Esophagus squamous epithelium (tissue), 5 donors: ENCODE measurements around the gene EHD3. TPM values are rescaled to one million over a fixed set of nuclear protein-coding genes. Genes with fewer than 3 reads are reported as not detected.

Experiments
- DNase-seq: peaks from one replicate; lab custom pipeline; 2025; lab: John Stamatoyannopoulos, UW
- H3K27ac ChIP-seq, 4 donors: fragments of 200-600 bp; sonication (generic); one replicate each; pipeline ENCODE4 v1.5.1; 2016 to 2019; ENCODE audit warnings: mild to moderate bottlenecking in 1 of 4
- H3K27me3 ChIP-seq, 4 donors: fragments of 200-600 bp; sonication (generic); 1 replicate in 3 of 4; 2 replicates in 1 of 4; pipeline versions ENCODE4 v1.5.1 to v1.6.0; 2017 to 2021; ENCODE audit warnings: antibody characterized with exemption in 1 of 4
- H3K36me3 ChIP-seq, 3 donors: fragments of 200-600 bp; sonication (generic); one replicate each; pipeline ENCODE4 v1.5.1; 2016 to 2019
- H3K4me1 ChIP-seq, 3 donors: fragments of 200-600 bp; sonication (generic); one replicate each; pipeline ENCODE4 v1.5.1; 2017 to 2019
- H3K4me3 ChIP-seq, 4 donors: fragments of 200-600 bp; sonication (generic); 1 replicate in 3 of 4; 2 replicates in 1 of 4; pipeline ENCODE4 v1.5.1; 2016 to 2019; ENCODE audit warnings: mild to moderate bottlenecking in 2 of 4, moderate library complexity in 1 of 4
- H3K9me3 ChIP-seq, 3 donors: fragments of 200-600 bp; sonication (generic); one replicate each; pipeline ENCODE4 v1.5.1; 2016 to 2019
- POLR2A ChIP-seq, 4 donors: fragments of 450-650 bp; IDR thresholded peaks; one replicate each; pipeline ENCODE4 v1.6.1; 2017; ENCODE audit warnings: antibody characterized with exemption in 4 of 4, mild to moderate bottlenecking in 4 of 4, moderate library complexity in 3 of 4
- WGBS, 2 donors: methylation state at CpG; one replicate each; pipeline ENCODE4 v1.1.5; 2018; 5-methylcytosine and 5-hydroxymethylcytosine counted together
- intact Hi-C: fragments of 100-400 bp; cut with DNase I; formaldehyde crosslinking; loops from one replicate; pipeline ENCODE4 v1.15.0; 2022
- total RNA-seq, 4 donors: library from RNA; depleted of rRNA; stranded (reverse); fragments of >200 nt; gene quantifications; one replicate each; pipeline ENCODE4 v1.1.0, GENCODE V29; 2016
- TF ChIP-seq, protein P1 (sequence below), 6 experiments: fragments of 450-650 bp in 4 of 6; fragments of 200-600 bp in 2 of 6; sonication (generic) in 2 of 6; IDR thresholded peaks; one replicate each; pipeline ENCODE4 v1.5.1; 2016 to 2019; ENCODE audit warnings: antibody characterized with exemption in 6 of 6, mild to moderate bottlenecking in 4 of 6, moderate library complexity in 4 of 6
- donor health status: DM: yes; HTN: yes; CAD: no.

The EHD3 gene
- total RNA-seq, 4 donors from 2014 or later, result 22.6 to 54.5 (median 38.1) TPM

DNA sequence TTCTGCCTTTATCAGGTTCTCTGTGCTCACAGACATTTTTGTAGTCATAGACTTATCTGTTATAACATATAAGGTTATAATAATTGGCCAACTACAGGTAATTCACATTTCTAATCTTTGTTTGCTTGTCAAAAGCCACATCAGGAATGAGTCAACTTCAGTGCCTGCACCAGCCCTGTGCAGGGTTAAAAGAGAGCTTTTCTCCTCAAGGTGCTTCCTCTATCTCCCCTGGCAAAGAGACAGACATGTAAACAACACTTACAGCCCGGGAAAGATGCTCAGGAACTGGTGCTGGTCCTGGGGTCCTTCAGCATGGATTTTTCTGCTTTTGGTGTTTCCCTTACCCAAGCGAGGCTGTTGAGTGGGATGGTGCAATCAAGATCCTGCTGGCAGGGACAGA, 7.7 kb upstream of the EHD3 start:
- Histone ChIP-seq H3K4me1 (peaks cover 0 to 30% (median 15%) of the 10 kb centered on the region in 3 donors), H3K4me3 (no peak overlapping the region), H3K36me3 (no peaks in the 10 kb centered on the region), H3K27me3 (no peaks in the 10 kb centered on the region), H3K9me3 (no peaks in the 10 kb centered on the region), H3K27ac (peak overlapping the region in 2 of 4 donors; percentile 71 to 82)
- intact Hi-C loops, result no loop called here
- 20 to 39% methylated on average over 2 of the region's 2 CpGs for WGBS, 2 donors
- TF ChIP-seq, protein P1, sequence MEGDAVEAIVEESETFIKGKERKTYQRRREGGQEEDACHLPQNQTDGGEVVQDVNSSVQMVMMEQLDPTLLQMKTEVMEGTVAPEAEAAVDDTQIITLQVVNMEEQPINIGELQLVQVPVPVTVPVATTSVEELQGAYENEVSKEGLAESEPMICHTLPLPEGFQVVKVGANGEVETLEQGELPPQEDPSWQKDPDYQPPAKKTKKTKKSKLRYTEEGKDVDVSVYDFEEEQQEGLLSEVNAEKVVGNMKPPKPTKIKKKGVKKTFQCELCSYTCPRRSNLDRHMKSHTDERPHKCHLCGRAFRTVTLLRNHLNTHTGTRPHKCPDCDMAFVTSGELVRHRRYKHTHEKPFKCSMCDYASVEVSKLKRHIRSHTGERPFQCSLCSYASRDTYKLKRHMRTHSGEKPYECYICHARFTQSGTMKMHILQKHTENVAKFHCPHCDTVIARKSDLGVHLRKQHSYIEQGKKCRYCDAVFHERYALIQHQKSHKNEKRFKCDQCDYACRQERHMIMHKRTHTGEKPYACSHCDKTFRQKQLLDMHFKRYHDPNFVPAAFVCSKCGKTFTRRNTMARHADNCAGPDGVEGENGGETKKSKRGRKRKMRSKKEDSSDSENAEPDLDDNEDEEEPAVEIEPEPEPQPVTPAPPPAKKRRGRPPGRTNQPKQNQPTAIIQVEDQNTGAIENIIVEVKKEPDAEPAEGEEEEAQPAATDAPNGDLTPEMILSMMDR (IDR thresholded peaks at IDR 0.05), result no peak
- no peak for TF ChIP-seq POLR2A (IDR thresholded peaks at IDR 0.05)
- DNase-seq, result no peak

DNA sequence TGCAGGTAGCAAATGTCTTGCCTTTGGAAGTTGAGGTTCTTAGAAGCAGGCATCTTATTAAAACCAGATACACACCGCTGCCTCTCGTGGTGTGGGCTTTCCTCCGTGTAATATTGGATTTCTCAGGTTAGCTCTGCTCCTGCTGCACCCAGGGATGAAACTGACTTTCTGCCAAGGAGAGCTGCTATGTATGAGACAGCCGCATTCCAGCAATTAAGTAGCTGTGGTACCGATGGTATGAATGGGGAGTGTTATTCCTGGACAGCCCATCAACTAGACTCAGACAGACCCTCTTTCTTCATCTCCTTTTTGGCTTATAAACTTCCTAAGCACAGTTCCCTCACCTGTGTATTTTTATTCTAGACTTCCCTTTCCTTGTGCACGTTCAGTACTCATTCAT, 6.8 kb upstream of the EHD3 start:
- no peak for DNase-seq
- Histone ChIP-seq H3K36me3 (no peaks in the 10 kb centered on the region), H3K4me3 (no peak overlapping the region), H3K27me3 (no peaks in the 10 kb centered on the region), H3K27ac (peak overlapping the region; percentile 49 to 82 (median 68)), H3K9me3 (no peaks in the 10 kb centered on the region), H3K4me1 (peaks cover 0 to 30% (median 15%) of the 10 kb centered on the region in 3 donors)
- TF ChIP-seq, protein P1 (IDR thresholded peaks at IDR 0.05), result no peak
- TF ChIP-seq POLR2A (IDR thresholded peaks at IDR 0.05), result no peak
- 38 to 42% methylated on average over 5 to 6 of the region's 6 CpGs for WGBS, 2 donors
- intact Hi-C loops, result no loop called here

DNA sequence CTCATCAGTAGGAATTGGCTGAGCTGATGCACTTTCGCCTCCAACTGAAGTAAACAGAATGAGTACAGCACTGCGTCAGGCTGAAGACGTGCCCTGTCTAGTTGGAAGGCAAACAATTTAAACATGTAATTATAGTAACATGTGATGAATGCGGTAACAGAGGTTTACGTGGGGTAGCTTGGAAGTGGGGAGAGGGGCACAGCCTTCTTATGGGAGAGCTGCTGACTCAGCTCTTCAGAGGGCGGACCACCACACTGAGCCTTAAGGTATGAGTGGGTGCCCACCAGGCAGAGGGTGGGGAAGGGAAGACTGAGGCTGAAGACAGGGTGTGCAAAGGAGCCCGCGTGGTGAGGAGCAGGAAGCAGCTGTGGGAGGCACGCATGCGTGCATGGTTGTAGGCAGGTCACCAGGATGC, 6.2 kb upstream of the EHD3 start:
- no peak for DNase-seq
- 33 to 46% methylated on average over 9 to 10 of the region's 10 CpGs for WGBS, 2 donors
- Histone ChIP-seq H3K9me3 (no peaks in the 10 kb centered on the region), H3K4me1 (peaks cover 0 to 36% (median 17%) of the 10 kb centered on the region in 3 donors), H3K27ac (peak overlapping the region; percentile 49 to 82 (median 68)), H3K27me3 (no peaks in the 10 kb centered on the region), H3K36me3 (no peaks in the 10 kb centered on the region), H3K4me3 (no peak overlapping the region)
- TF ChIP-seq, protein P1 (IDR thresholded peaks at IDR 0.05), result no peak
- TF ChIP-seq POLR2A (IDR thresholded peaks at IDR 0.05), result no peak
- intact Hi-C loops, result no loop called here

DNA sequence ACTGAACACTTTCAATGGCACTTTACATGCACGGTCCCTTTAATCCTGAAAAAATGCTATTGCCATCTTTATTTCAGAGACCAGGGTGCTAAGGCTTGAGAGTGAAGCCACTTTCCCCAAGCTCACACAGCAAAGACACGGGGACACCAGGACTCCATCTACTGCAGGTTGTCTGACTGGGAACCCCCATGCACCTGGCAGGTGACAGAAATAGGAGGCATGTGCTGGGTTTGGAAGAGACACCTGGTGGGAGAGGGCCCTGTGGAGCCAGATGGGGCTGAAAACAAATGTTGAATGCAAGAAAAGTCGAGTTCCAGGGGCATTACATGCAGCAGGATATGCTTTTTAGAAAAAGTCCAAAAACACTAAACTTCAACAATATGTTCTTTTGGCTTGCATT, 5.2 kb upstream of the EHD3 start:
- no peak for TF ChIP-seq POLR2A (IDR thresholded peaks at IDR 0.05)
- TF ChIP-seq, protein P1 (IDR thresholded peaks at IDR 0.05), result no peak
- H3K27me3 ChIP-seq, result no peaks in the 10 kb centered on the region
- DNase-seq, result no peak
- peaks cover 0 to 46% (median 26%) of the 10 kb centered on the region in 3 donors for H3K4me1 ChIP-seq
- intact Hi-C loops, result no loop called here
- no peaks in the 10 kb centered on the region for H3K36me3 ChIP-seq
- WGBS, 2 donors, result 76 to 94% methylated on average over 3 of the region's 3 CpGs
- peak overlapping the region in 1 of 4 donors; percentile 71 for H3K27ac ChIP-seq
- H3K9me3 ChIP-seq, result no peaks in the 10 kb centered on the region
- H3K4me3 ChIP-seq, result no peak overlapping the region

DNA sequence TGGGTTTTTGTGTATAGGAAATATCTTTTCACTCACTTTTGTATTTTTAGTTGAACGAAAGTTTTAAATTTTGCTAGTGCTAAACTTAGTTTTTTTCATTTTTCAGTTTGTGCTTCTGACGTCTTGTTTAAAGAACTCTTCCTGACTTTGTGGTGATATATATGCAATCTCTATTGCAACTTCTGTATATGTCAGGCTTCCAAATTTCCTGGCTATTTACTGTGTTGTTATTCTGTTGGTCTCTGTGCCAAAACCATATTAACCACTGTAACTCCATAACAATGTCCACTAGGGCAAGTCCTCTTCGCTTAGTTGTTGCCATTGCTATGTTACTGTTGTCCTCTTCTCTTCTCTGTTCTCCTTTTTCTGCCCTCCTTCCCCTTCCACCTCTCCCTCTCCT, 3.2 kb upstream of the EHD3 start:
- no peak overlapping the region for H3K4me3 ChIP-seq
- no peak for DNase-seq
- intact Hi-C loops, result loop anchor here (5.0 kb wide), 1 partner anchor 97 kb away; no protein-coding TSS in a partner anchor
- TF ChIP-seq POLR2A (IDR thresholded peaks at IDR 0.05), result no peak
- TF ChIP-seq, protein P1 (IDR thresholded peaks at IDR 0.05), result no peak
- no peaks in the 10 kb centered on the region for H3K9me3 ChIP-seq
- 49 to 61% methylated on average over 3 of the region's 3 CpGs for WGBS, 2 donors
- no peaks in the 10 kb centered on the region for H3K36me3 ChIP-seq
- peaks cover 5 to 66% (median 37%) of the 10 kb centered on the region in 3 donors for H3K4me1 ChIP-seq
- no peak overlapping the region for H3K27ac ChIP-seq
- no peaks in the 10 kb centered on the region for H3K27me3 ChIP-seq
